GM21447 (cell line): Measurements from ENCODE around the gene TCP10L.
"Not testable (repeated sequence)": the region's sequence is repeated elsewhere in the genome, so short reads cannot be mapped to it uniquely, and the experiment has no call there.

Source experiments
- ATAC-seq: cut with Tn5 transposase; IDR thresholded peaks from one replicate; pipeline ENCODE4 v1.9.1; 2021; ENCODE audit not compliant: unreplicated experiment

The TCP10L gene

GRCh38 chr21:32558106-32558505, 27.2 kb downstream of the TCP10L start:
- no peak for ATAC-seq

- no peak for ATAC-seq
Observed at GRCh38 chr21:32554832-32555638, 30.3 kb downstream of the TCP10L start.

- ATAC-seq: no peak
Observed at GRCh38 chr21:32549886-32550285, 35.4 kb downstream of the TCP10L start.

GRCh38 chr21:32549440-32549839, 35.9 kb downstream of the TCP10L start:
- no peak for ATAC-seq

GRCh38 chr21:32548978-32549377, 36.3 kb downstream of the TCP10L start:
- no peak for ATAC-seq

GRCh38 chr21:32547018-32547417, 38.3 kb downstream of the TCP10L start:
- no peak for ATAC-seq

GRCh38 chr21:32545948-32546441, 39.3 kb downstream of the TCP10L start:
- no peak for ATAC-seq

GRCh38 chr21:32544697-32545096, 40.6 kb downstream of the TCP10L start:
- ATAC-seq: no peak

GRCh38 chr21:32543975-32544374, 41.3 kb downstream of the TCP10L start:
- ATAC-seq: no peak

GRCh38 chr21:32543056-32543455, 42.3 kb downstream of the TCP10L start:
- not testable (repeated sequence) for ATAC-seq

- no peak for ATAC-seq
Observed at GRCh38 chr21:32539378-32539777, 45.9 kb downstream of the TCP10L start.

- no peak for ATAC-seq
Observed at GRCh38 chr21:32538147-32538792, 47.1 kb downstream of the TCP10L start.

- ATAC-seq: no peak
Observed at GRCh38 chr21:32537569-32537881, 47.8 kb downstream of the TCP10L start.

- ATAC-seq: no peak
Observed at GRCh38 chr21:32535612-32536011, 49.7 kb downstream of the TCP10L start.

GRCh38 chr21:32534113-32534512, 51.2 kb downstream of the TCP10L start:
- no peak for ATAC-seq

- no peak for ATAC-seq
Observed at GRCh38 chr21:32533611-32534010, 51.7 kb downstream of the TCP10L start.

GRCh38 chr21:32533053-32533452, 52.3 kb downstream of the TCP10L start:
- no peak for ATAC-seq

- ATAC-seq: no peak
Observed at GRCh38 chr21:32532636-32533035, 52.7 kb downstream of the TCP10L start.

GRCh38 chr21:32531561-32531960, 53.8 kb downstream of the TCP10L start:
- not testable (repeated sequence) for ATAC-seq

- ATAC-seq: not testable (repeated sequence)
Observed at GRCh38 chr21:32530809-32531208, 54.5 kb downstream of the TCP10L start.

- no peak for ATAC-seq
Observed at GRCh38 chr21:32529679-32530078, 55.6 kb downstream of the TCP10L start.

GRCh38 chr21:32525282-32525681, 60.0 kb downstream of the TCP10L start:
- no peak for ATAC-seq
